GM23338 (cell line): ENCODE data around the gene PACS1. TPM values are rescaled to one million over a fixed set of nuclear protein-coding genes. Genes with fewer than 3 reads are reported as not detected.

Experiments used
- ATAC-seq: fragments of 200-7000 bp; cut with Tn5 transposase; 3 replicates; pipeline ENCODE4 v1.9.1; 2020
- DNase-seq: peaks from one replicate; pipeline ENCODE4 v3.0.0-alpha.2; 2015; ENCODE audit warnings: low spot score
- H2AFZ ChIP-seq: fragments of 200-600 bp; sonication (generic); 2 replicates; pipeline ENCODE4 v1.8.0; 2016; ENCODE audit warnings: antibody characterized with exemption, mild to moderate bottlenecking, moderate library complexity
- H3F3A ChIP-seq: fragments of 200-600 bp; sonication (generic); replicated peaks from 2 replicates; pipeline ENCODE4 v1.8.0; 2017; ENCODE audit warnings: antibody characterized with exemption, mixed run types, low read depth
- H3K27ac ChIP-seq: fragments of 200-600 bp; sonication (generic); 2 replicates; pipeline ENCODE4 v1.6.1; 2016; ENCODE audit warnings: low read depth
- H3K27me3 ChIP-seq: fragments of 200-600 bp; sonication (generic); 2 replicates; pipeline ENCODE4 v1.8.0; 2016; ENCODE audit warnings: mild to moderate bottlenecking, mixed run types, moderate library complexity; ENCODE audit not compliant: insufficient read depth
- H3K36me3 ChIP-seq: fragments of 200-600 bp; sonication (generic); 2 replicates; pipeline ENCODE4 v1.8.0; 2016; ENCODE audit warnings: mild to moderate bottlenecking; ENCODE audit not compliant: insufficient read depth
- H3K4me1 ChIP-seq: fragments of 200-600 bp; sonication (generic); 2 replicates; pipeline ENCODE4 v1.8.0; 2016; ENCODE audit warnings: mild to moderate bottlenecking, moderate library complexity; ENCODE audit not compliant: insufficient read depth
- H3K4me2 ChIP-seq: fragments of 200-600 bp; sonication (generic); 2 replicates; pipeline ENCODE4 v1.7.1; 2017; ENCODE audit warnings: mixed run types
- H3K4me3 ChIP-seq: fragments of 200-600 bp; sonication (generic); 2 replicates; pipeline ENCODE4 v1.6.1; 2016; ENCODE audit warnings: mixed run types
- H3K79me2 ChIP-seq: fragments of 200-600 bp; sonication (generic); replicated peaks from 2 replicates; pipeline ENCODE4 v1.8.0; 2017; ENCODE audit warnings: mild to moderate bottlenecking; ENCODE audit not compliant: insufficient read depth
- H3K9me2 ChIP-seq: fragments of 200-600 bp; sonication (generic); 2 replicates; pipeline ENCODE4 v1.8.0; 2017; ENCODE audit not compliant: insufficient read depth
- H4K20me1 ChIP-seq: fragments of 200-600 bp; sonication (generic); replicated peaks from 2 replicates; pipeline ENCODE4 v1.8.0; 2017; ENCODE audit warnings: mild to moderate bottlenecking; ENCODE audit not compliant: insufficient read depth
- H3K27ac Mint-ChIP-seq: 2 replicates; pipeline ENCODE4 v1.8.0; 2020; ENCODE audit warnings: inconsistent platforms, mild to moderate bottlenecking, moderate library complexity, mixed read lengths
- H3K27me3 Mint-ChIP-seq: 3 replicates; pipeline ENCODE4 v1.8.0; 2022; ENCODE audit warnings: low read depth, mild to moderate bottlenecking, moderate library complexity, mixed read lengths, inconsistent platforms; ENCODE audit not compliant: insufficient read depth, poor library complexity
- H3K36me3 Mint-ChIP-seq: 3 replicates; pipeline ENCODE4 v1.8.0; 2021; ENCODE audit warnings: low read depth, mild to moderate bottlenecking, inconsistent platforms, moderate library complexity, mixed read lengths
- H3K4me1 Mint-ChIP-seq: 3 replicates; pipeline ENCODE4 v1.8.0; 2020; ENCODE audit warnings: mild to moderate bottlenecking, inconsistent platforms, mixed read lengths
- H3K4me3 Mint-ChIP-seq: 3 replicates; pipeline ENCODE4 v1.8.0; 2021; ENCODE audit warnings: moderate library complexity, mild to moderate bottlenecking, inconsistent platforms, mixed read lengths
- H3K9me3 Mint-ChIP-seq: 3 replicates; pipeline ENCODE4 v1.8.0; 2020; ENCODE audit warnings: moderate library complexity, mild to moderate bottlenecking, inconsistent platforms, mixed read lengths
- CREB1 ChIP-seq: fragments of 250-450 bp; sonication (Bioruptor Pico); IDR thresholded peaks from 2 replicates; pipeline ENCODE4 v1.5.0; 2020; ENCODE audit warnings: low read depth, mild to moderate bottlenecking, moderate library complexity
- CTCF ChIP-seq, 2 experiments: fragments of 200-600 bp in 1 of 2; sonication (generic) in 1 of 2; conservative IDR thresholded peaks; 2 replicates each; pipeline versions ENCODE4 v1.5.1 to v1.6.1; 2016 to 2017; ENCODE audit warnings: antibody characterized with exemption in 2 of 2, low read depth in 2 of 2, mild to moderate bottlenecking in 2 of 2, moderate library complexity in 1 of 2
- EZH2phosphoT487 ChIP-seq: fragments of 200-600 bp; sonication (generic); IDR thresholded peaks from one replicate; pipeline ENCODE4 v1.8.1; 2018; ENCODE audit warnings: antibody characterized with exemption; ENCODE audit not compliant: unreplicated experiment
- NANOG ChIP-seq: IDR thresholded peaks from 2 replicates; pipeline ENCODE4 v1.6.1; 2016; ENCODE audit warnings: antibody characterized with exemption, borderline replicate concordance
- POLR2AphosphoS5 ChIP-seq: IDR thresholded peaks from 2 replicates; pipeline ENCODE4 v1.6.1; 2016; ENCODE audit warnings: antibody characterized with exemption, low read depth
- ZNF331 ChIP-seq: fragments of 250-450 bp; sonication (Bioruptor Pico); IDR thresholded peaks from 2 replicates; pipeline ENCODE4 v1.5.0; 2020; ENCODE audit warnings: low read depth, mild to moderate bottlenecking, moderate library complexity
- polyA plus RNA-seq: library from polyadenylated mRNA; unstranded; fragments of >200 nt; fragmentation: Nextera tagmentation; extraction: Ambion mirVana; gene quantifications from 2 replicates; pipeline ENCODE4 v1.2.1, GENCODE V29; 2016
- total RNA-seq: library from RNA; depleted of rRNA; stranded (reverse); fragments of >200 nt; shearing (Covaris generic); gene quantifications from 2 replicates; pipeline ENCODE4 v1.2.3, GENCODE V29; 2014
- TF ChIP-seq, protein P1 (sequence below): fragments of 250-450 bp; sonication (Bioruptor Pico); IDR thresholded peaks from 2 replicates; pipeline ENCODE4 v1.5.0; 2020; ENCODE audit warnings: mild to moderate bottlenecking, moderate library complexity
- TF ChIP-seq, protein P2 (sequence below): IDR thresholded peaks from one replicate; pipeline ENCODE4 v1.6.1; 2018; ENCODE audit warnings: antibody characterized with exemption; ENCODE audit not compliant: unreplicated experiment

Gene PACS1
- total and polyA plus RNA-seq, 2 experiments from 2014 or later: 8.0 to 37.5 TPM

DNA sequence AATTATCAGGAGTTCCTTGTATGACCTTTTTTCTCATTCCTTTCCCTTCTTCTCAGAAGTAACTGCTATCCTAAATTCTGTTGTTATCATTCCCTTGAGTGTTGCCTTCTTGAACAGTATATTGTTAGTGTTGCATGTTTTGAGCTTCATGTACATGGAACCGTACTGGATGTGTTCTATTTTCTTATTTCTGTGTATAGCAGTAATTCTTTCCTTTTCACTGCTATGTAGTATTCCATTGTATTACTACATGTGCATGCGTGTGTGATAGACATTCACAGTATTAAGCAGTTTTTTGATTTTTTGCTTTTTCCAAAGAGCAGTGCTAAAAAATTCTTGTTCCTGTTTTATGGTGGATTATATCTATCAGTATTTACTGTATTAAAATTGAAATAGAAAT is 108.1 kb downstream of the PACS1 start:
- Mint-ChIP-seq H3K4me3 (no peak overlapping the region), H3K27me3 (peaks cover 3% of the 10 kb centered on the region)

More for the DNA sequence above, 108.1 kb downstream of the PACS1 start:
- DNase-seq: no peak
- H4K20me1 ChIP-seq: peaks cover 3% of the 10 kb centered on the region; the same call in 1 of the 2 replicates
- no peak overlapping the region for H3K4me2 ChIP-seq
- ATAC-seq: no peak
- no peak overlapping the region for H3K27ac ChIP-seq
- H3K9me2 ChIP-seq: no peaks in the 10 kb centered on the region
- no peak overlapping the region for H3K4me3 ChIP-seq
- no peaks in the 10 kb centered on the region for H3K79me2 ChIP-seq
- no peaks in the 10 kb centered on the region for H3K4me1 ChIP-seq
- no peak overlapping the region for H3K27ac Mint-ChIP-seq
- H3F3A ChIP-seq: no peaks in the 10 kb centered on the region
- no peaks in the 10 kb centered on the region for H3K36me3 Mint-ChIP-seq
- no peak for TF ChIP-seq ZNF331 (CRISPR knock-in tag)
- no peak for TF ChIP-seq NANOG
- no peak for TF ChIP-seq CTCF (conservative IDR thresholded peaks at IDR 0.05; ENCODE audit: low read depth in 2 of 2)
- TF ChIP-seq, protein P1, sequence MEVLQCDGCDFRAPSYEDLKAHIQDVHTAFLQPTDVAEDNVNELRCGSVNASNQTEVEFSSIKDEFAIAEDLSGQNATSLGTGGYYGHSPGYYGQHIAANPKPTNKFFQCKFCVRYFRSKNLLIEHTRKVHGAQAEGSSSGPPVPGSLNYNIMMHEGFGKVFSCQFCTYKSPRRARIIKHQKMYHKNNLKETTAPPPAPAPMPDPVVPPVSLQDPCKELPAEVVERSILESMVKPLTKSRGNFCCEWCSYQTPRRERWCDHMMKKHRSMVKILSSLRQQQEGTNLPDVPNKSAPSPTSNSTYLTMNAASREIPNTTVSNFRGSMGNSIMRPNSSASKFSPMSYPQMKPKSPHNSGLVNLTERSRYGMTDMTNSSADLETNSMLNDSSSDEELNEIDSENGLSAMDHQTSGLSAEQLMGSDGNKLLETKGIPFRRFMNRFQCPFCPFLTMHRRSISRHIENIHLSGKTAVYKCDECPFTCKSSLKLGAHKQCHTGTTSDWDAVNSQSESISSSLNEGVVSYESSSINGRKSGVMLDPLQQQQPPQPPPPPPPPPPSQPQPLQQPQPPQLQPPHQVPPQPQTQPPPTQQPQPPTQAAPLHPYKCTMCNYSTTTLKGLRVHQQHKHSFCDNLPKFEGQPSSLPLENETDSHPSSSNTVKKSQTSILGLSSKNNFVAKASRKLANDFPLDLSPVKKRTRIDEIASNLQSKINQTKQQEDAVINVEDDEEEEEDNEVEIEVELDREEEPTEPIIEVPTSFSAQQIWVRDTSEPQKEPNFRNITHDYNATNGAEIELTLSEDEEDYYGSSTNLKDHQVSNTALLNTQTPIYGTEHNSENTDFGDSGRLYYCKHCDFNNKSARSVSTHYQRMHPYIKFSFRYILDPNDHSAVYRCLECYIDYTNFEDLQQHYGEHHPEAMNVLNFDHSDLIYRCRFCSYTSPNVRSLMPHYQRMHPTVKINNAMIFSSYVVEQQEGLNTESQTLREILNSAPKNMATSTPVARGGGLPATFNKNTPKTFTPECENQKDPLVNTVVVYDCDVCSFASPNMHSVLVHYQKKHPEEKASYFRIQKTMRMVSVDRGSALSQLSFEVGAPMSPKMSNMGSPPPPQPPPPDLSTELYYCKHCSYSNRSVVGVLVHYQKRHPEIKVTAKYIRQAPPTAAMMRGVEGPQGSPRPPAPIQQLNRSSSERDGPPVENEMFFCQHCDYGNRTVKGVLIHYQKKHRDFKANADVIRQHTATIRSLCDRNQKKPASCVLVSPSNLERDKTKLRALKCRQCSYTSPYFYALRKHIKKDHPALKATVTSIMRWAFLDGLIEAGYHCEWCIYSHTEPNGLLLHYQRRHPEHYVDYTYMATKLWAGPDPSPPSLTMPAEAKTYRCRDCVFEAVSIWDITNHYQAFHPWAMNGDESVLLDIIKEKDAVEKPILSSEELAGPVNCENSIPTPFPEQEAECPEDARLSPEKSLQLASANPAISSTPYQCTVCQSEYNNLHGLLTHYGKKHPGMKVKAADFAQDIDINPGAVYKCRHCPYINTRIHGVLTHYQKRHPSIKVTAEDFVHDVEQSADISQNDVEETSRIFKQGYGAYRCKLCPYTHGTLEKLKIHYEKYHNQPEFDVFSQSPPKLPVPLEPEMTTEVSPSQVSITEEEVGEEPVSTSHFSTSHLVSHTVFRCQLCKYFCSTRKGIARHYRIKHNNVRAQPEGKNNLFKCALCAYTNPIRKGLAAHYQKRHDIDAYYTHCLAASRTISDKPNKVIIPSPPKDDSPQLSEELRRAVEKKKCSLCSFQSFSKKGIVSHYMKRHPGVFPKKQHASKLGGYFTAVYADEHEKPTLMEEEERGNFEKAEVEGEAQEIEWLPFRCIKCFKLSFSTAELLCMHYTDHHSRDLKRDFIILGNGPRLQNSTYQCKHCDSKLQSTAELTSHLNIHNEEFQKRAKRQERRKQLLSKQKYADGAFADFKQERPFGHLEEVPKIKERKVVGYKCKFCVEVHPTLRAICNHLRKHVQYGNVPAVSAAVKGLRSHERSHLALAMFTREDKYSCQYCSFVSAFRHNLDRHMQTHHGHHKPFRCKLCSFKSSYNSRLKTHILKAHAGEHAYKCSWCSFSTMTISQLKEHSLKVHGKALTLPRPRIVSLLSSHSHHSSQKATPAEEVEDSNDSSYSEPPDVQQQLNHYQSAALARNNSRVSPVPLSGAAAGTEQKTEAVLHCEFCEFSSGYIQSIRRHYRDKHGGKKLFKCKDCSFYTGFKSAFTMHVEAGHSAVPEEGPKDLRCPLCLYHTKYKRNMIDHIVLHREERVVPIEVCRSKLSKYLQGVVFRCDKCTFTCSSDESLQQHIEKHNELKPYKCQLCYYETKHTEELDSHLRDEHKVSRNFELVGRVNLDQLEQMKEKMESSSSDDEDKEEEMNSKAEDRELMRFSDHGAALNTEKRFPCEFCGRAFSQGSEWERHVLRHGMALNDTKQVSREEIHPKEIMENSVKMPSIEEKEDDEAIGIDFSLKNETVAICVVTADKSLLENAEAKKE: no peak
- TF ChIP-seq, protein P2, sequence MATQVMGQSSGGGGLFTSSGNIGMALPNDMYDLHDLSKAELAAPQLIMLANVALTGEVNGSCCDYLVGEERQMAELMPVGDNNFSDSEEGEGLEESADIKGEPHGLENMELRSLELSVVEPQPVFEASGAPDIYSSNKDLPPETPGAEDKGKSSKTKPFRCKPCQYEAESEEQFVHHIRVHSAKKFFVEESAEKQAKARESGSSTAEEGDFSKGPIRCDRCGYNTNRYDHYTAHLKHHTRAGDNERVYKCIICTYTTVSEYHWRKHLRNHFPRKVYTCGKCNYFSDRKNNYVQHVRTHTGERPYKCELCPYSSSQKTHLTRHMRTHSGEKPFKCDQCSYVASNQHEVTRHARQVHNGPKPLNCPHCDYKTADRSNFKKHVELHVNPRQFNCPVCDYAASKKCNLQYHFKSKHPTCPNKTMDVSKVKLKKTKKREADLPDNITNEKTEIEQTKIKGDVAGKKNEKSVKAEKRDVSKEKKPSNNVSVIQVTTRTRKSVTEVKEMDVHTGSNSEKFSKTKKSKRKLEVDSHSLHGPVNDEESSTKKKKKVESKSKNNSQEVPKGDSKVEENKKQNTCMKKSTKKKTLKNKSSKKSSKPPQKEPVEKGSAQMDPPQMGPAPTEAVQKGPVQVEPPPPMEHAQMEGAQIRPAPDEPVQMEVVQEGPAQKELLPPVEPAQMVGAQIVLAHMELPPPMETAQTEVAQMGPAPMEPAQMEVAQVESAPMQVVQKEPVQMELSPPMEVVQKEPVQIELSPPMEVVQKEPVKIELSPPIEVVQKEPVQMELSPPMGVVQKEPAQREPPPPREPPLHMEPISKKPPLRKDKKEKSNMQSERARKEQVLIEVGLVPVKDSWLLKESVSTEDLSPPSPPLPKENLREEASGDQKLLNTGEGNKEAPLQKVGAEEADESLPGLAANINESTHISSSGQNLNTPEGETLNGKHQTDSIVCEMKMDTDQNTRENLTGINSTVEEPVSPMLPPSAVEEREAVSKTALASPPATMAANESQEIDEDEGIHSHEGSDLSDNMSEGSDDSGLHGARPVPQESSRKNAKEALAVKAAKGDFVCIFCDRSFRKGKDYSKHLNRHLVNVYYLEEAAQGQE: no peak
- no peak for TF ChIP-seq POLR2AphosphoS5
- no peak for TF ChIP-seq EZH2phosphoT487
- no peak for TF ChIP-seq CREB1
- peaks cover 3% of the 10 kb centered on the region; the same call in 1 of the 3 replicates for H3K4me1 Mint-ChIP-seq
- no peaks in the 10 kb centered on the region for H3K36me3 ChIP-seq
- H3K27me3 ChIP-seq: no peaks in the 10 kb centered on the region
- no peak overlapping the region for H2AFZ ChIP-seq
- no peaks in the 10 kb centered on the region for H3K9me3 Mint-ChIP-seq
